ENCODE results near the gene PGP. TPM values are rescaled to one million over a fixed set of nuclear protein-coding genes. Genes with fewer than 3 reads are reported as not detected.

Gene PGP
- polyA plus RNA-seq, 2 of the 4 experiments (the other 2 are of a cell fraction), result 13.9 to 33.7 TPM

DNA sequence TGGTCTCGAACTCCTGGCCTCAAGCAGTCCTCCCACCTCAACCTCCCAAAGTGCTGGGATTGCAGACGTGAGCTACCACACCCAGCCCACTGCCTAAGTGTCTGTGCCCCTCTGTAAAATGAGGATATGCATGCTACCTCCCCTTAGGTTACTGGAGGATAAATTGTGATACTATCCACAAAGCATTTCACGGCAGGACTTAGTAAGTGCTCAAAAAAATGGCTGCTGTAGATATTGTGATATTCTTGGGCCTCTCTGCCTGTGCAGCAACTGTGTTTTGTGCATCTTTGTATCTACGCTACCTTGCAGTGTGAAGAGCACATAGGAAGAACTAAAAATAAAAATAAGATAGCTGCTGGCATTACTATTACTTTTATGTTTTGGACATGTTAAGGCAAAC, 16.4 kb downstream of the PGP start:
- Histone ChIP-seq H3K9me3 (no peaks in the 10 kb centered on the region), H3K4me1 (peaks cover 18% of the 10 kb centered on the region), H3K4me3 (no peak overlapping the region), H3K4me2 (no peak overlapping the region), H3K27ac (0 out of 6 replicates have a peak overlapping the region, but pooled peaks of 1 of the 2 experiments have one; percentile 6)
- ChIA-PET CTCF (interaction anchor here (5.0 kb wide), 1 partner anchor 53 kb away, joined by 33 read pairs; the partner anchor contains the start of gene ECI1), POLR2A (interaction anchor here (1.0 to 1.5 kb wide), 2 partner anchors 43 to 53 kb away, joined by 3 read pairs; partner anchors contain the start of genes ECI1 and TRAF7)
- no peak for ATAC-seq
- DNase-seq (ENCODE audit: low read depth in 1 of 2, low spot score in 1 of 2), result no peak
- TF ChIP-seq MYC (IDR thresholded peaks at IDR 0.05; ENCODE audit: borderline replicate concordance, low read length), result no peak
- TF ChIP-seq RAD21 (conservative IDR thresholded peaks at IDR 0.05 in 1 of 2, IDR thresholded peaks at IDR 0.05 in 1 of 2), result no peak
- TF ChIP-seq FOSL2 (IDR thresholded peaks at IDR 0.05), result no peak
- no peak for TF ChIP-seq FOSL2 (CRISPR knock-in tag; IDR thresholded peaks at IDR 0.05)
- no peak for TF ChIP-seq NR3C1 (IDR thresholded peaks at IDR 0.05)
- no peak for TF ChIP-seq PBX3 (IDR thresholded peaks at IDR 0.05)
- TF ChIP-seq, protein P1, sequence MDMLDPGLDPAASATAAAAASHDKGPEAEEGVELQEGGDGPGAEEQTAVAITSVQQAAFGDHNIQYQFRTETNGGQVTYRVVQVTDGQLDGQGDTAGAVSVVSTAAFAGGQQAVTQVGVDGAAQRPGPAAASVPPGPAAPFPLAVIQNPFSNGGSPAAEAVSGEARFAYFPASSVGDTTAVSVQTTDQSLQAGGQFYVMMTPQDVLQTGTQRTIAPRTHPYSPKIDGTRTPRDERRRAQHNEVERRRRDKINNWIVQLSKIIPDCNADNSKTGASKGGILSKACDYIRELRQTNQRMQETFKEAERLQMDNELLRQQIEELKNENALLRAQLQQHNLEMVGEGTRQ (IDR thresholded peaks at IDR 0.05), result no peak
- no peak for TF ChIP-seq RCOR1 (IDR thresholded peaks at IDR 0.05; ENCODE audit: low read depth, low read length)
- no peak for TF ChIP-seq ZC3H11A (IDR thresholded peaks at IDR 0.05)
- TF ChIP-seq CBX8 (IDR thresholded peaks at IDR 0.05), result no peak
- no peak for FAIRE-seq
- WGBS (ENCODE audit: missing lambda C conversion rate), result 72% methylated on average over 4 of the region's 4 CpGs

DNA sequence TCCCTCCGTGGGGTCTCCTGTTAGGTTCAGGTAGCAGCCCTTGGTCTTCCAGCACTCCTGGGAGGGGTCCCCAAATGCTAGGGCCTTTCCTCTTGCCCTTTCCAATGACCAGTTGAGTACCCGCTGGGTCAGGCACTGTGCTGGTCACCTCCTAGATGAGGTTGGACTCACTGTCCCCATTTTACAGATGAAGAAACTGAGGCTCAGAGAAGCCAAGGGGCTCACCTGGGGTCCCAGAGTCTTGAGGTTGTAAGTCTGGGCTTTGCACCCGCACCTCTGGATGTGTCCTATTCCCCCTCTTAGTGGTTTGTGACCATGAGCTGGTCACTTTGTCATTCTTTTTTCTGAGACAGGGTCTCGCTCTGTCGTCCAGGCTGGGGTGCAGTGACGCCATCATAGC, 16.9 kb downstream of the PGP start:
- no peak for DNase-seq (ENCODE audit: low read depth in 1 of 2, low spot score in 1 of 2)
- WGBS (ENCODE audit: missing lambda C conversion rate), result 72% methylated on average over 6 of the region's 6 CpGs
- no peak overlapping the region for H3K27ac ChIP-seq
- POLR2A ChIA-PET, result interaction anchor here (1.5 kb wide), 1 partner anchor 42 kb away, joined by 3 read pairs; the partner anchor contains the start of gene TRAF7
- H3K9me3 ChIP-seq, result no peaks in the 10 kb centered on the region
- no peak overlapping the region for H3K4me2 ChIP-seq
- H3K4me1 ChIP-seq, result peaks cover 18% of the 10 kb centered on the region
- H3K4me3 ChIP-seq, result no peak overlapping the region
- no peak for ATAC-seq
- no peak for FAIRE-seq
- TF ChIP-seq POLR2AphosphoS2 (conservative IDR thresholded peaks at IDR 0.05; ENCODE audit: low read length), result no peak
- CTCF ChIA-PET, result interaction anchor here (1.3 to 5.0 kb wide), 2 partner anchors 20 to 54 kb away, joined by 4 to 33 read pairs; partner anchors contain the start of gene ECI1

DNA sequence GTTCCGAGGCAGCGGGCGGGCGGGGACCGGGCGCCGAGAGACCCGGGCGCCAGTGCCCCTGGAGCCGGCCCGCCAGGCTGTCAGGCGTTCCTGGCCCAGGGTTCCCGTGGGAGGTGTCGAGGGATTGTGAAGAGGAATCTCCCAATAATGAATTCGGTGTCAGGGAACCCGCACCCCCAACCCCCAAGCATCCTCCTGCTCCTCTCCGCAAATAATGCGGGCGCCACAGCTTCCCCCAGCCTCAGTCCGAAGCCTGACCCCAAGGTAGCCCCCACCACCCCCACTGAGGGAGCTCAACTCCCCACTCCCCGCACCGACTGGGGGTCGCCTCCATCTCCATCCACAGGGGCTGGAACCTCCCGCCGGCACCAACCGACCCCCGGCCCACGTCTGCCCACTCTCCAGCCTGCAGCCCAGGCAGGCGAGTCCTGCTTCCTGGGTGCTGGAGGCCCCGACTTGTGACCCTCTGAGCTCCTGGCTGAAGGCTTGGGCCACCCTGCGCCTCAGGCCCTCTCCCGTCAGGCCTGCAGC, 17.6 kb downstream of the PGP start:
- TF ChIP-seq JUNB (IDR thresholded peaks at IDR 0.05) (no peak), BHLHE40 (IDR thresholded peaks at IDR 0.05; ENCODE audit: low read depth, low read length) (no peak), NFE2L2 (conservative IDR thresholded peaks at IDR 0.05; ENCODE audit: low read length) (no peak), HDAC2 (IDR thresholded peaks at IDR 0.05) (no peak), GATA3 (IDR thresholded peaks at IDR 0.05; ENCODE audit: borderline replicate concordance) (no peak), RAD21 (conservative IDR thresholded peaks at IDR 0.05 in 1 of 2, IDR thresholded peaks at IDR 0.05 in 1 of 2) (no peak), HES2 (IDR thresholded peaks at IDR 0.05) (no peak), FOSB (CRISPR knock-in tag; IDR thresholded peaks at IDR 0.05) (no peak), CBX8 (IDR thresholded peaks at IDR 0.05) (no peak), HEYL (CRISPR knock-in tag; IDR thresholded peaks at IDR 0.05) (no peak), RARB (CRISPR knock-in tag; IDR thresholded peaks at IDR 0.05) (no peak), RCOR1 (IDR thresholded peaks at IDR 0.05; ENCODE audit: low read depth, low read length) (no peak), KDM1A (IDR thresholded peaks at IDR 0.05; ENCODE audit: low read depth) (no peak), NR3C1 (IDR thresholded peaks at IDR 0.05) (no peak), HOXA7 (CRISPR knock-in tag; IDR thresholded peaks at IDR 0.05) (no peak)
- TF ChIP-seq, protein P2, sequence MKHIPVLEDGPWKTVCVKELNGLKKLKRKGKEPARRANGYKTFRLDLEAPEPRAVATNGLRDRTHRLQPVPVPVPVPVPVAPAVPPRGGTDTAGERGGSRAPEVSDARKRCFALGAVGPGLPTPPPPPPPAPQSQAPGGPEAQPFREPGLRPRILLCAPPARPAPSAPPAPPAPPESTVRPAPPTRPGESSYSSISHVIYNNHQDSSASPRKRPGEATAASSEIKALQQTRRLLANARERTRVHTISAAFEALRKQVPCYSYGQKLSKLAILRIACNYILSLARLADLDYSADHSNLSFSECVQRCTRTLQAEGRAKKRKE (CRISPR knock-in tag; IDR thresholded peaks at IDR 0.05; ENCODE audit: low read depth), result no peak
- no peak for DNase-seq (ENCODE audit: low read depth in 1 of 2, low spot score in 1 of 2)
- H3K4me3 ChIP-seq, result peak overlapping the region; percentile 58
- ChIA-PET CTCF (interaction anchor here (0.5 to 5.0 kb wide), 3 partner anchors 20 to 217 kb away, joined by 3 to 33 read pairs (median 4); partner anchors contain the start of gene ECI1), POLR2A (interaction anchor here (1.5 kb wide), 1 partner anchor 42 kb away, joined by 3 read pairs; the partner anchor contains the start of gene TRAF7)
- H3K27ac ChIP-seq, result peak overlapping the region; percentile 54 to 86; a peak in 4 of 6 replicates
- FAIRE-seq, result no peak
- peaks cover 18% of the 10 kb centered on the region for H3K4me1 ChIP-seq
- 77% methylated on average over 16 of the region's 32 CpGs for WGBS (ENCODE audit: missing lambda C conversion rate)
- H3K9me3 ChIP-seq, result no peaks in the 10 kb centered on the region
- ATAC-seq, result no peak
- H3K4me2 ChIP-seq, result peak overlapping the region; percentile 97
